Pancreas (tissue), 10 donors: ENCODE measurements around the gene EHBP1. TPM values are rescaled to one million over a fixed set of nuclear protein-coding genes. Genes with fewer than 3 reads are reported as not detected.

Source experiments
- ATAC-seq, 4 donors: fragments of 200-7000 bp; cut with Tn5 transposase; one replicate each; pipeline versions ENCODE4 v1.8.0 to v1.9.1; 2020; ENCODE audit warnings: mild to moderate bottlenecking in 4 of 4, moderate library complexity in 4 of 4
- DNase-seq, 6 donors: peaks; one replicate each; pipeline ENCODE4 v3.0.0-alpha.2; 2020
- FAIRE-seq: peaks from 2 replicates; lab custom pipeline; 2012; peaks lifted over from hg19 to GRCh38; lab: Jason Lieb, UNC
- H3K27ac ChIP-seq, 4 donors: fragments of 200-600 bp; sonication (generic); 1 replicate in 3 of 4; 2 replicates in 1 of 4; pipeline versions ENCODE4 v1.5.0 to v1.8.0; 2020
- H3K27me3 ChIP-seq, 4 donors: fragments of 200-600 bp; one replicate each; pipeline ENCODE4 v1.8.0; 2021
- H3K36me3 ChIP-seq, 3 donors: fragments of 200-600 bp; sonication (generic) in 1 of 3; one replicate each; pipeline versions ENCODE4 v1.5.0 to v1.8.0; 2020 to 2021
- H3K4me1 ChIP-seq, 3 donors: fragments of 200-600 bp; one replicate each; pipeline ENCODE4 v1.8.0; 2021
- H3K4me3 ChIP-seq, 4 donors: fragments of 200-600 bp; sonication (generic) in 2 of 4; one replicate each; pipeline versions ENCODE4 v1.5.0 to v1.8.0; 2020 to 2021
- H3K9me3 ChIP-seq, 4 donors: fragments of 200-600 bp; one replicate each; pipeline ENCODE4 v1.8.0; 2021
- CTCF ChIP-seq, 4 donors: fragments of 200-600 bp; sonication (generic) in 3 of 4; IDR thresholded peaks; one replicate each; pipeline versions ENCODE4 v1.5.0 to v1.8.0; 2021; ENCODE audit warnings: antibody characterized with exemption in 4 of 4
- WGBS, 2 donors: extraction: QIAGEN DNeasy Blood & Tissue Kit; methylation state at CpG; one replicate each; pipeline ENCODE4 v1.1.7; 2013; 5-methylcytosine and 5-hydroxymethylcytosine counted together
- intact Hi-C, 3 donors: fragments of 100-400 bp; cut with DNase I; formaldehyde crosslinking; loops; one replicate each; pipeline versions ENCODE4 v1.11.1 to v1.14.2; 2022
- polyA plus RNA-seq, 2 donors: library from polyadenylated mRNA; stranded (reverse); fragments of 200-250 nt; gene quantifications; one replicate each; pipeline ENCODE4 v1.2.3, GENCODE V29; 2013
- total RNA-seq, 6 donors: library from RNA; stranded (reverse); fragmentation: NEBNext Ultra II Directional in 4 of 6; extraction: Animal tissue kit (Norgen Biotek cat#: 25700) in 4 of 6; gene quantifications; one replicate each; pipeline versions ENCODE4 v1.2.1 to v1.2.4, GENCODE V29; 2021 to 2023
- donor health status: healthy with polysubstance abuse.
- donor health status: DM: no; HTN: no; CAD: no; lungs with moderate emphysema.
- donor health status: DM: no; HTN: no; CAD: no.
- donor health status: control.
- donor health status: control.
- donor health status: Bipolar disorder and iron deficiency.
- donor health status: DM: yes; HTN: yes; CAD: no.
- donor health status: DM: no; HTN: no; CAD: no.
- donor health status: DM: no; HTN: no; CAD: no.
- donor health status: DM: yes; HTN: yes; CAD: no.

The EHBP1 gene
- total and polyA plus RNA-seq, 8 donors: 7.1 to 34.6 (median 21.1) TPM

DNA sequence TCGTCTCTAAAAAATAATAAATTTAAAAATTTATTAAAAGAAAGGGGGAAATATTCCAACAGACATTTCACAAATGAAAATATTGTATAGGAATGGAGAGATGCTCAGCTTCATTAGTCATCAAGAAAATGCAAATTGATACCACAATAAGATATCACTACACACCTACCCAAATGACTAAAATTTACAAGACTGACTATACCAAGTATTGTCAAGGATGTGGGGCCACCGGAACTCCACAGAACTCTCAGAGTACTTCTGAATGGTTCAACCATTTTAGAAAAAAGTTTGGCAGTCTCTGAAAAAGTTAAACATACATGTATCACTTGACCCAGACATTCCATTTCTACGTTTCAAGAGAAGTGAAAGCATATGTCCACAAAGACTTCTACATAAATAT, 163.4 kb downstream of the EHBP1 start:
- 91 to 95% methylated on average over 3 of the region's 3 CpGs for WGBS, 2 donors
- H3K9me3 ChIP-seq: no peaks in the 10 kb centered on the region
- no peaks in the 10 kb centered on the region for H3K4me1 ChIP-seq
- FAIRE-seq (no peak), DNase-seq (no peak), ATAC-seq (no peak)
- H3K4me3 ChIP-seq: no peak overlapping the region
- no peak for TF ChIP-seq CTCF (IDR thresholded peaks at IDR 0.05)
- peaks cover 0 to 17% (median 5%) of the 10 kb centered on the region in 3 donors for H3K36me3 ChIP-seq
- H3K27me3 ChIP-seq: no peaks in the 10 kb centered on the region
- H3K27ac ChIP-seq: no peak overlapping the region
- intact Hi-C loops: no loop called here

- Histone ChIP-seq H3K4me3 (no peak overlapping the region), H3K27me3 (no peaks in the 10 kb centered on the region), H3K9me3 (no peaks in the 10 kb centered on the region), H3K4me1 (no peaks in the 10 kb centered on the region), H3K36me3 (peaks cover 0 to 20% (median 12%) of the 10 kb centered on the region in 3 donors), H3K27ac (no peak overlapping the region)
- ATAC-seq: no peak
- no peak for DNase-seq
- intact Hi-C loops: no loop called here
- TF ChIP-seq CTCF (IDR thresholded peaks at IDR 0.05): no peak
- 82 to 86% methylated on average over 1 of the region's 1 CpG for WGBS, 2 donors
- FAIRE-seq: no peak
These were observed 165.5 kb downstream of the EHBP1 start for GRCh38 chr2:62870966-62871365.

- ATAC-seq (no peak), FAIRE-seq (no peak), DNase-seq (no peak)
- Histone ChIP-seq H3K4me3 (no peak overlapping the region), H3K27ac (no peak overlapping the region), H3K27me3 (no peaks in the 10 kb centered on the region), H3K4me1 (no peaks in the 10 kb centered on the region), H3K36me3 (peaks cover 0 to 23% (median 12%) of the 10 kb centered on the region in 3 donors), H3K9me3 (no peaks in the 10 kb centered on the region)
- intact Hi-C loops: no loop called here
- TF ChIP-seq CTCF (IDR thresholded peaks at IDR 0.05): no peak
- 97 to 100% methylated on average over 1 of the region's 1 CpG for WGBS, 2 donors
These were observed 166.0 kb downstream of the EHBP1 start for GRCh38 chr2:62871506-62871905.

GRCh38 chr2:62873603-62874002, 168.1 kb downstream of the EHBP1 start:
- DNase-seq (no peak), FAIRE-seq (no peak), ATAC-seq (no peak)
- H3K4me1 ChIP-seq: no peaks in the 10 kb centered on the region
- no peak for TF ChIP-seq CTCF (IDR thresholded peaks at IDR 0.05)
- peaks cover 0 to 22% (median 8%) of the 10 kb centered on the region in 3 donors for H3K36me3 ChIP-seq
- H3K4me3 ChIP-seq: no peak overlapping the region
- H3K27me3 ChIP-seq: no peaks in the 10 kb centered on the region
- 97 to 98% methylated on average over 3 of the region's 3 CpGs for WGBS, 2 donors
- H3K9me3 ChIP-seq: no peaks in the 10 kb centered on the region
- no peak overlapping the region for H3K27ac ChIP-seq
- intact Hi-C loops: no loop called here

GRCh38 chr2:62874881-62875383, 169.4 kb downstream of the EHBP1 start:
- Histone ChIP-seq H3K27ac (no peak overlapping the region), H3K9me3 (no peaks in the 10 kb centered on the region), H3K36me3 (peaks cover 0 to 22% (median 7%) of the 10 kb centered on the region in 3 donors), H3K4me1 (no peaks in the 10 kb centered on the region), H3K27me3 (no peaks in the 10 kb centered on the region), H3K4me3 (no peak overlapping the region)
- no peak for TF ChIP-seq CTCF (IDR thresholded peaks at IDR 0.05)
- ATAC-seq: no peak
- DNase-seq: no peak
- intact Hi-C loops: no loop called here
- FAIRE-seq: no peak
- 98 to 99% methylated on average over 6 of the region's 6 CpGs for WGBS, 2 donors
